Transverse colon (tissue), 4 donors: ENCODE data around the gene TENM4. TPM values are rescaled to one million over a fixed set of nuclear protein-coding genes. Genes with fewer than 3 reads are reported as not detected.

Experiments
- DNase-seq: peaks from one replicate; pipeline ENCODE4 v3.0.0-alpha.2; 2019
- H3K27ac ChIP-seq, 4 donors: fragments of 200-600 bp; sonication (generic); 2 replicates each; pipeline ENCODE4 v1.5.1; 2016 to 2018; ENCODE audit warnings: inconsistent platforms in 4 of 4
- H3K27me3 ChIP-seq: fragments of 200-600 bp; sonication (generic); 2 replicates; pipeline ENCODE4 v1.5.1; 2017; ENCODE audit warnings: inconsistent platforms
- H3K36me3 ChIP-seq, 4 donors: fragments of 200-600 bp; sonication (generic); 2 replicates each; pipeline ENCODE4 v1.5.1; 2017 to 2019; ENCODE audit warnings: inconsistent platforms in 4 of 4
- H3K4me1 ChIP-seq, 4 donors: fragments of 200-600 bp; sonication (generic); 2 replicates each; pipeline ENCODE4 v1.5.1; 2017 to 2020; ENCODE audit warnings: inconsistent platforms in 4 of 4
- H3K4me3 ChIP-seq, 4 donors: fragments of 200-600 bp; sonication (generic); 1 replicate in 1 of 4; 2 replicates in 3 of 4; pipeline versions ENCODE4 v1.5.1 to v1.6.1; 2017 to 2019; ENCODE audit warnings: inconsistent platforms in 4 of 4
- H3K9me3 ChIP-seq, 2 donors: fragments of 200-600 bp; sonication (generic); 2 replicates each; pipeline ENCODE4 v1.5.1; 2017 to 2019; ENCODE audit warnings: inconsistent platforms in 2 of 2
- EP300 ChIP-seq: sonication (generic); formaldehyde crosslinking; IDR thresholded peaks from one replicate; pipeline ENCODE4 v1.6.1; 2017; ENCODE audit warnings: antibody characterized with exemption, low read depth
- POLR2A ChIP-seq: fragments of 450-650 bp; IDR thresholded peaks from one replicate; pipeline ENCODE4 v1.6.1; 2016; ENCODE audit warnings: antibody characterized with exemption, mild to moderate bottlenecking, moderate library complexity
- POLR2AphosphoS5 ChIP-seq, 3 donors: sonication (generic); formaldehyde crosslinking; IDR thresholded peaks; one replicate each; pipeline ENCODE4 v1.6.1; 2016; ENCODE audit warnings: antibody characterized with exemption in 3 of 3
- WGBS, 2 donors: methylation state at CpG; one replicate each; pipeline ENCODE4 v1.1.5; 2018; ENCODE audit warnings: low coverage in 1 of 2; 5-methylcytosine and 5-hydroxymethylcytosine counted together
- in situ Hi-C, 4 donors: fragments of 200-750 bp; cut with MboI; loops; one replicate each; pipeline versions ENCODE4 v1.15.0 to v1.15.1; 2017; ENCODE audit warnings: low sequenced_read_pairs in 3 of 4, low pct_ligation_motif_present in 1 of 4, low pct_unique_long_range_greater_than_20kb in 1 of 4
- intact Hi-C: fragments of 100-400 bp; cut with DNase I; formaldehyde crosslinking; loops from one replicate; pipeline ENCODE4 v1.15.1; 2023; ENCODE audit warnings: low total_unique reads
- total RNA-seq, 4 donors: library from RNA; depleted of rRNA; stranded (reverse); fragments of >200 nt; gene quantifications; one replicate each; pipeline ENCODE4 v1.1.0, GENCODE V29; 2016
- TF ChIP-seq, protein P1 (sequence below), 5 experiments: fragments of 200-600 bp in 3 of 5; fragments of 450-650 bp in 2 of 5; sonication (generic) in 3 of 5; IDR thresholded peaks; 1 replicate in 2 of 5; 2 replicates in 3 of 5; pipeline ENCODE4 v1.5.1; 2016 to 2017; ENCODE audit warnings: antibody characterized with exemption in 5 of 5, inconsistent platforms in 3 of 5, mild to moderate bottlenecking in 2 of 5, moderate library complexity in 1 of 5

TENM4 gene
- total RNA-seq, 4 donors from 2014 or later: 0.14 to 0.79 (median 0.39) TPM

DNA sequence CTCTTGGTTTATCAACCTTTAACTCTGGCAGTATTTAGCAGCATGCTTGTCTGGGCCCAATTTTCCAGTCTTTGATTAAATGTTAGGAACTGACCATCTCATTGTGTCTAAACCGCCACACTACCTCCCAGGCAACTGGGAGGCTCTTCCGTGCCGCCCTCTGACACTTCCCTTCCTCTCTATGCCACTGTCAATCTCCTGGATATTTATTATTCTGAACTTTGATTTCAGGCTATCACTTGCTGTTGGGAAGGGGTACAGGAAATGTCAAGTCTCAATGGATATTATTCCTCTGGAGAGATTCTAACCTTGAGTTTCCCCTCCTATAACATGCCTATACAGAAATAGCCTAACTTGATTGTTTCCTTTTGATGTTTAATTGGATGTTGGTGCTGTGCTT, 643.3 kb downstream of the TENM4 start:
- intact Hi-C loops: no loop called here
- no peaks in the 10 kb centered on the region for H3K27me3 ChIP-seq
- no peak for DNase-seq
- peaks cover 11 to 42% (median 16%) of the 10 kb centered on the region in 4 donors for H3K4me1 ChIP-seq
- 89 to 100% methylated on average over 1 to 3 of the region's 3 CpGs for WGBS, 2 donors
- in situ Hi-C loops: no loop called here
- H3K9me3 ChIP-seq: no peaks in the 10 kb centered on the region
- no peak overlapping the region for H3K27ac ChIP-seq
- H3K4me3 ChIP-seq: no peak overlapping the region
- H3K36me3 ChIP-seq: no peaks in the 10 kb centered on the region
- TF ChIP-seq, protein P1, sequence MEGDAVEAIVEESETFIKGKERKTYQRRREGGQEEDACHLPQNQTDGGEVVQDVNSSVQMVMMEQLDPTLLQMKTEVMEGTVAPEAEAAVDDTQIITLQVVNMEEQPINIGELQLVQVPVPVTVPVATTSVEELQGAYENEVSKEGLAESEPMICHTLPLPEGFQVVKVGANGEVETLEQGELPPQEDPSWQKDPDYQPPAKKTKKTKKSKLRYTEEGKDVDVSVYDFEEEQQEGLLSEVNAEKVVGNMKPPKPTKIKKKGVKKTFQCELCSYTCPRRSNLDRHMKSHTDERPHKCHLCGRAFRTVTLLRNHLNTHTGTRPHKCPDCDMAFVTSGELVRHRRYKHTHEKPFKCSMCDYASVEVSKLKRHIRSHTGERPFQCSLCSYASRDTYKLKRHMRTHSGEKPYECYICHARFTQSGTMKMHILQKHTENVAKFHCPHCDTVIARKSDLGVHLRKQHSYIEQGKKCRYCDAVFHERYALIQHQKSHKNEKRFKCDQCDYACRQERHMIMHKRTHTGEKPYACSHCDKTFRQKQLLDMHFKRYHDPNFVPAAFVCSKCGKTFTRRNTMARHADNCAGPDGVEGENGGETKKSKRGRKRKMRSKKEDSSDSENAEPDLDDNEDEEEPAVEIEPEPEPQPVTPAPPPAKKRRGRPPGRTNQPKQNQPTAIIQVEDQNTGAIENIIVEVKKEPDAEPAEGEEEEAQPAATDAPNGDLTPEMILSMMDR (IDR thresholded peaks at IDR 0.05): no peak
- TF ChIP-seq POLR2A: no peak
- no peak for TF ChIP-seq EP300
- TF ChIP-seq POLR2AphosphoS5 (IDR thresholded peaks at IDR 0.05): no peak

DNA sequence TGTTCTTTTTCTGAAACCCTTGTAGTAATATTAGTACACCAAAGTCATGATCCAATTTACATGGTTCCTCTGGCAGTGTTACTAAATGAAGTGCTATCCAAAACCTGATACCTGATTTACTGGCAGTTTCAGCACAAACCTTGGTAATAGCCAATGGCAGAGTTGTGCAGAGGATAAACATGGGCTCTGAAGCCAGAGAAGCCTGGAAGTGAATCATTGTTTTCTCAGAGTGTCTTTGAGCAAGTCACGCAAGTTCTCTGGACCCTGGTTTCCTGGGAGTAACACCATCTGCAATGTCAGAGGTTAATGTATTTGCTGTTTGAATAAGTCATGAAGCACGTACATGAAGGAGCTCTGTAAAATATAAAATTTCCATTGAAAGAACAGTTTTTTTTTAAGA, 643.9 kb downstream of the TENM4 start:
- H3K9me3 ChIP-seq: no peaks in the 10 kb centered on the region
- peaks cover 5 to 36% (median 11%) of the 10 kb centered on the region in 4 donors for H3K4me1 ChIP-seq
- H3K36me3 ChIP-seq: no peaks in the 10 kb centered on the region
- TF ChIP-seq POLR2AphosphoS5 (IDR thresholded peaks at IDR 0.05): no peak
- TF ChIP-seq, protein P1 (IDR thresholded peaks at IDR 0.05): no peak
- TF ChIP-seq EP300: no peak
- no peak for TF ChIP-seq POLR2A
- intact Hi-C loops: no loop called here
- 85 to 88% methylated on average over 2 of the region's 2 CpGs for WGBS, 2 donors
- H3K27me3 ChIP-seq: no peaks in the 10 kb centered on the region
- H3K4me3 ChIP-seq: no peak overlapping the region
- no peak for DNase-seq
- no peak overlapping the region for H3K27ac ChIP-seq
- in situ Hi-C loops: no loop called here

DNA sequence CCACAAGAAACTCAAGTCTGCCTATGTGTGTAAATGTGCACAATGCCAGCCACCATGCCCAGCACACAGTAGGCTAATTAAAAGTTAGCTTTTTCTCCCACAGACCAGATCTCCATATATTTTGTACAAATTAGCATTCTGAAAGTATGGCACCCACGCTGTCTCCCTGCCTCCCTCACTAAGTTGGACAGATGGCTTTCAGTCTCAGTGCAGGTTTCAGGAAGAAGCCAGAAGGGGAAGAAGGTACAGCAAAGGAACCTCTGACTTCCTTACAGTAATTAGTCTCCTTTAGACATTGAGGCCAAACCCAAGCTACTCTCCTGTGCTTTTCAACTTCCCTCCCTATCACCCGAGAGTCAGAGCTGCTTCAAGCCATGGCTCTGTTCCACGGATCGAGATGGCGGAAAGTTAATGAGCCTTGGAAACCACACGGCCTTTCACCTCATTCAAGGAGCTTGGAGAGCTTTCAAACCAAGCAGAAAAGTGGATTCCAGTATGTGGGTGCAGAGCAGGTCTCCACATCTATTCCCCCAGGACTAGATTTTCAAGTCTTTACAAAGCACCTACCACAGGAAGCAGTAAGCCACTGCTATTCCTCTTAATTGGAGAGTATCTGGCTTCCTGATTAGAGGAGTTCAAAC, 645.1 kb downstream of the TENM4 start:
- intact Hi-C loops (no loop called here), in situ Hi-C loops (no loop called here)
- Histone ChIP-seq H3K9me3 (no peaks in the 10 kb centered on the region), H3K27me3 (no peaks in the 10 kb centered on the region), H3K4me3 (no peak overlapping the region), H3K27ac (no peak overlapping the region), H3K4me1 (peaks cover 0 to 24% (median 2%) of the 10 kb centered on the region in 4 donors), H3K36me3 (no peaks in the 10 kb centered on the region)
- no peak for DNase-seq
- WGBS, 2 donors: 20 to 69% methylated on average over 1 to 6 of the region's 6 CpGs
- no peak for TF ChIP-seq EP300
- TF ChIP-seq, protein P1 (IDR thresholded peaks at IDR 0.05): no peak
- TF ChIP-seq POLR2AphosphoS5 (IDR thresholded peaks at IDR 0.05): no peak

DNA sequence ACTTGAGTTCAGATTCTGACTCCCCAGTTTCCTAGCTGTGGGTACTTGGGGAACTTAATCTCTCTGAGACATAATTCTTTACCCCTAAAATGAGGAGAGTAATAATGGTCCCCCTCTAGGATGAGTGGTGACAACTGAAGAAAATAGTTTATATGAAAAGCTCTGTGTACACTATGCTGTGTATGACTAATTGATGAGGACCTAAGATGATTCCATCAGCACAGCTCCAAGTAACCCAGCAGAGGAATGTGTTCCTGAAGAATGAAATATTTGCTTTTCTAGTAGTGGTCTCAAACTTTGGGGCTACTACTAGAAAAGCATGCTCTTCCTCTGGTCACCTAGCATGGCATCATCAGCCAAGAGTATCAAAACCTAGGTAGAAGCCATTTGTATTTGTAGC, 648.9 kb downstream of the TENM4 start:
- no peak for DNase-seq
- in situ Hi-C loops (no loop called here), intact Hi-C loops (loop anchor here (5.0 kb wide), 1 partner anchor 170 kb away; no protein-coding TSS in a partner anchor)
- TF ChIP-seq, protein P1 (IDR thresholded peaks at IDR 0.05): no peak
- TF ChIP-seq EP300: no peak
- TF ChIP-seq POLR2A: no peak
- TF ChIP-seq POLR2AphosphoS5 (IDR thresholded peaks at IDR 0.05): no peak
- Histone ChIP-seq H3K9me3 (no peaks in the 10 kb centered on the region), H3K4me1 (peaks cover 0 to 6% (median 2%) of the 10 kb centered on the region in 4 donors), H3K27me3 (no peaks in the 10 kb centered on the region), H3K36me3 (no peaks in the 10 kb centered on the region), H3K27ac (no peak overlapping the region), H3K4me3 (no peak overlapping the region)
